HG03521 (cell line): ENCODE data around the gene WWOX.

Experiments
- ATAC-seq: cut with Tn5 transposase; IDR thresholded peaks from one replicate; pipeline ENCODE4 v1.9.1; 2021; ENCODE audit warnings: mild to moderate bottlenecking, moderate library complexity; ENCODE audit not compliant: unreplicated experiment

Gene WWOX

GRCh38 chr16:78988361-78988969, 889.0 kb downstream of the WWOX start:
- no peak for ATAC-seq

GRCh38 chr16:78990309-78990701, 890.9 kb downstream of the WWOX start:
- no peak for ATAC-seq

GRCh38 chr16:78992001-78992400, 892.5 kb downstream of the WWOX start:
- ATAC-seq = no peak

GRCh38 chr16:78993346-78993745, 893.9 kb downstream of the WWOX start:
- ATAC-seq = no peak

DNA sequence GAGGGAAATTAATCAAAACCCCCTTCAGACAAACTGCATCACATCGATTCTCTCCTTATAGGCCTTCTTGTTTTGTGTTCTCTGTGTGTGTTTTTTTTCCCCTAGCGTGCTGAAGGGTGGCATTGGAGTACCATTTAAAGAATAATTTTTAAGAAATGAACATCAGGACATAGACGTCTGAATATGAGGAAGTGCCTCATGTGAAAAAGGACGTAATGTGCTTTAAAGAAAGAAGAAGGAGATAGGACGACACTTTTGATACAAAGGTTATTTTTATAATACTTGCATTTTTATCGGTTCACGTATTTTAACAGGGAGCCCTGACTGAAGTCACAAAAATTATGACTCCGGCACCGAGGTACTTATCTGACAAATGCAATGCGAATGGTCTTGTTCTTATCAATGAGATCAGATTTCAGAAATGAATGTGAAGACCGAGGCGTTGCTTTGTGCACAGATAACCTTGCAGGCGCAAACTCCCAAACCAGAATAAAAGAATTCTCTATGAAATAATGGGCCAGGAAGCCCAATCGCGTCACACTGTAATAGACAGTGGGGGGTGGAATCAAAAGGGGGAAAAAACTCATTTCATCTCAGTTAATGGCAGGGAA, 894.8 kb downstream of the WWOX start:
- ATAC-seq = no peak

DNA sequence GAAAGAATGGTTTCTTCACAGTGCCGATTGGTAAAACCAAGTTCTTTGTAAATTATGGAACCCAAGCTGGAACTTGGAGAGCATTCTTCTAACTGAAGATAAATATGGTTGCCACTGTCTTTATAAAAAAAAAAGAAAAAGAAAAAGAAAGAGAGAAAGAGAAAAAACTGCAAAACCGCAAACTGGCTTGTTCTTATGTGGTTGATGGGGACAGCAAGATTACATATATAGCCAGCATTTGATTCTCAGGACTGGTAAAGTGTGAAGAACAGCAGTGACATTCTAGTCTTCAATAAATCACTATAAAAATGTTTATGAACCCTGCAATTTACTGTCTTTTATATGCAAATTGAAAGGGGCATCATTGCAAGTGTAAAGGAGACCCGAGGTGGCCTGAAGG, 896.0 kb downstream of the WWOX start:
- no peak for ATAC-seq

DNA sequence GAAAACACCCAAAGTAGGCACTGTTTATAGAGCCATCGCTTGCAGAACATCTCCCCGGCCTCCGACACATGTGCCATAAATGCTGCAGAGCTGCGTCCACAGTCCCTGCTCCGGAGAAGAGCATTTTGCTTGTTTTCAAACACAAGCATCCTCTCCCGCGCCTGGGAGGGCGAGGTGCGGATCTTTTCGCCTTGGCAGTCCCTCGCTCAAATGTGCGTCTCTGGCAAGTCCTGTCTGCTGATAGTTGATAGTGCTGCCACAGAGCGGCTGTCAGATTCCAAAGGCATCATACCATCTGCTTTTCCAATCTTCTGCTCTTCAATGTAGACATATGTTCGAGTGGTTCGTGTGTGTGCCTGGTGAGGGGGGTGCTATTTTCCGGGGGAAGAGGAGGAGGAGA, 897.3 kb downstream of the WWOX start:
- no peak for ATAC-seq

DNA sequence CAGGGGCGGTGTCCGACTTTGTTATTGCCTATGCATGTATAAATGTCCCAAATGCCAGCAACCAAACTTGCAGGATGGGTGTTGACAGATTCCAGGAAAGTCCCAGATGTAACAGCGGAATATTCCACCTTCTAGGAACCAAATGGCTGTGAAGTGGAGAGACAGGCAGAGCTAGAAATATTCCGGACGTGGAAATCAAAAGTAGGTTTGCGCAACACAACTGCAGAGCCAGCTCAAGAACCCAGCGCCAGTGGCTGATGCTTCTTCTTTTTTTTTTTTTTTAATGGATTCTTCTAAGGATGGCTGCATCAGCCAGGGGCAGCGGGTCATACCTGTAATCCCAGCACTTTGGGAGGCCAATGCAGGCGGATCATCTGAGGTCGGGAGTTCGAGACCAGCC, 899.4 kb downstream of the WWOX start:
- ATAC-seq = no peak

GRCh38 chr16:79001156-79001967, 901.9 kb downstream of the WWOX start:
- ATAC-seq = no peak

DNA sequence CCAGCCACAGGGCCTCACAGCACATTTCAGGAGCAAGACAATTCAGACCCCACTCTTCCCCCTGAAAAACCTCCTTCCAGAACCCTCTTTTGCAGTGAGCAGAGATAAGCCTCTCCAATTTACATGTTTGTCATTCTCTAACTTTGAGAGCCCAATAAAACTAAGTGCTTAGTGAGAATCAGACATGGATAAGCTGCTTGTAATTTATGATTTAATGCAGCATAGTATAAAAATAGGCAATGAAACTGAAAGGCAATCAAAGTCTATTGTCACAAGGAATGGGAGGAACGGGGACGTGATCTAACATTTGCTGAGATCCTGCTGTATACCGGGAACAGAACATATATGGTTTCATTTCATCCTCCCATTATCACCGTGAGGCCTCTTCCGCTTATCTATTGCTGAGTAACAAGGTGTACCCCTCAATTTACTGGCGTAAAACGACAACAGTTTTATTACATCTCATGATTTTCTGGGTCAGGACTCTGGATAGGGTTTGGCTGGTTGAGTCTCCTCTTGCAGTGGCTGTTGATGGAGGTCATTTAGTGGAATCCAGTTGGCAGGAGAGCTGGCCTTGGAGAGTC, 903.7 kb downstream of the WWOX start:
- ATAC-seq = no peak

GRCh38 chr16:79004309-79004708, 904.9 kb downstream of the WWOX start:
- ATAC-seq = no peak

DNA sequence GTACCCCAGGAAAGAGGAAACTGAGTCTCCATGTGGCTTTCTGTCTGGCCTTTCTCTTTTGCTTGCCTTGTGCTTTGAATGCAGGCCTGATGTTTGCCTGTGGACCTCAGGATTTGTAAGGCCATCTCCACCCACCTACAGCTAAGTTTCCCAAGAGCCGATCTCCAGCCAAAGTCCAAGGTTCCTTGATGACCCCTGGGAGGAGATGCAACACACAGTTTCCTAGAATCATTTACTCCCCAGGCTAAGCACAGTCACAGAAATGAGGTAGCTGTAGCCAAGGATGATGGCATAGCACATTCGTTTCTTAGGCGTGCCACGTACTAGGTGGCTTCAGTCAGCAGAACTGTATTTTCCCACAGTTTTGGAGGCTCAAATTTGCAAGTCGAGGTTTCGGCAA, 905.6 kb downstream of the WWOX start:
- no peak for ATAC-seq

DNA sequence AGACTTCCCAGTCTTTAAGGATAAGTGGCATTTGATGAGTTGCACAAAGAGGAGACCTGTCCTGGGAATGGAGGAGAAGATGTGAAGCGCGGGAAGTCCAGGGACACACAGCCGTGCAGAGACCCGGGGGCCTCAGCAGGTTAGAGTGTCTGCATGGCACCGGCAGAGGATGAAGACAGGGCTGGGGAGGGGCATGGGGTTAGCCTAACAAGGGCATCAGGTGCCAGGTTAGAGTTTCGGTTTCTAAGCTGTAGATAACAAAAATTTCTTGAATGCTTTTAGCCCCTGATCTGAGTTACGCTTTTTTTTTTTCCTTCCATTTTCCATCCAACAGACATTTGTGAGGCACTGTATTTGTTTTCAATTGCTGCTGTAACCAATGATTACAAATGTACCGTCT, 906.8 kb downstream of the WWOX start:
- no peak for ATAC-seq

DNA sequence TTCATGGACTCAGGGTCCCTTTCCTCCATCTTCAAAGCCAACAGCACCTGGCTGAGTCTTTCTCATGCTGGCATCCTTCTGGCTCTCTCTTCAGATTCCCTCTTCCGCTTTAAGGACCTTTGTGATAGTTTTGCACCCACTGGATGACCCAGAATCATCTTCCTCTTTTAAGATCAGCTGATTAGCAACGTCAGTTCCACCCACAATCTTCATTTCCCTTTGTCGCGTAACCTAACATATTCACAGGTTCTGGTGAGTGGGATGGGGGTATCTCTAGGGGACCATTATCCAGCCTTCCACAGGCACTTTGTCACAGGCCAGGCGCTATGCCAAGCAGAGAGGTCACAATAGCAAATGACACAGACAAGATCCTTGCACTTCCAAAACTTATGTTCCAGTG, 907.3 kb downstream of the WWOX start:
- no peak for ATAC-seq

DNA sequence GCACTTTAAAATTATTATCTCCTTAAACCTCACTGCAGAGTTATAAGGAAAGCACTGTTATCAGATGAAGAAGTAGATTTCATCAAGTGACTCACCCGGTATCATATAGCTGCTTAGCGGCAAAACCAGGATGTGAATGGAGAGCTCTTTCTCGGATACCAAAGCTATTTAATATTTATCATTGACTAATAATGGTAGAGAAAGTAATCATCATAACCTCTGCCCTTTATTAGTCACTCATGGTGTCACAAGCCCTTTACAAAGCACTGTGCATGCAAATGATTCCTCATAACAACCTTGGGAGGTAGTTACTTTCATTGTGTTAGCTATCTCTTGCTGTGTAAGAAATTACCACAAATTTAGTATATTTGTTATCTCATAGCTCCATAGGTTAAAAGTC, 908.2 kb downstream of the WWOX start:
- ATAC-seq = no peak

GRCh38 chr16:79008036-79008868, 908.8 kb downstream of the WWOX start:
- no peak for ATAC-seq

DNA sequence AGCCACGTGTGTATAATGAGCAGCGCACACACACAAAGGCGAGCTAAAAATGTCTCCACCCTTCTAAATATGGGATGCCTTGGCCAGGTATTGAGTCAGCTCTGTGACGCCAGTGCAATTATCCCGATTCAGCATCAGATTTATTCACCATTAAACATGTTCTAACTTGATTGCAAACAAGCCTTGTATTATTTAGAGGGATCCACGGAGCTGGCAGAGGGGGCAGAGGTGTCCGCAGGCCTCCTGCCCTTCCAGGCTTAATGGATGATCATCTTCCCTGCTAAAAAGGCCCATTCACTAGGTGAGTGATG, 909.4 kb downstream of the WWOX start:
- ATAC-seq = no peak

DNA sequence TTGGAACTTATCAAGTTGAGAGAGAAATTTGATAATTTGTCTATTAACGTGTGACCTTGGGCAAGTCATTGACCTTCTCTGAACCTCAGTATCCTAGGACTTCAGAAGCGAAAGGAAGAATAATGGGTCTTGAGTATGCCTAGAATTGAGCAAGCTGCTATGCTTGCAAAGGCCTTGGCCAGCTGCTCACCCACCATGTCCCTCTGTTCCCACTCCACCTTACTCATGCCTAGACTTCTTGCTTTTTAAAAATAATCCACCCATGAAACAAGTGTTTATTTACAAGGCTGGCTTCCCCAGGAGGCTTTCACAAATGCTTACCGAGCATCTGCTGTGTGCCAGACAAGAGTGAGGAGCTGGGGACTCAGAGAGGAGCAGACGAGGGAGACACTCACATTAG, 910.4 kb downstream of the WWOX start:
- ATAC-seq = no peak

GRCh38 chr16:79011282-79011681, 911.8 kb downstream of the WWOX start:
- ATAC-seq = no peak

DNA sequence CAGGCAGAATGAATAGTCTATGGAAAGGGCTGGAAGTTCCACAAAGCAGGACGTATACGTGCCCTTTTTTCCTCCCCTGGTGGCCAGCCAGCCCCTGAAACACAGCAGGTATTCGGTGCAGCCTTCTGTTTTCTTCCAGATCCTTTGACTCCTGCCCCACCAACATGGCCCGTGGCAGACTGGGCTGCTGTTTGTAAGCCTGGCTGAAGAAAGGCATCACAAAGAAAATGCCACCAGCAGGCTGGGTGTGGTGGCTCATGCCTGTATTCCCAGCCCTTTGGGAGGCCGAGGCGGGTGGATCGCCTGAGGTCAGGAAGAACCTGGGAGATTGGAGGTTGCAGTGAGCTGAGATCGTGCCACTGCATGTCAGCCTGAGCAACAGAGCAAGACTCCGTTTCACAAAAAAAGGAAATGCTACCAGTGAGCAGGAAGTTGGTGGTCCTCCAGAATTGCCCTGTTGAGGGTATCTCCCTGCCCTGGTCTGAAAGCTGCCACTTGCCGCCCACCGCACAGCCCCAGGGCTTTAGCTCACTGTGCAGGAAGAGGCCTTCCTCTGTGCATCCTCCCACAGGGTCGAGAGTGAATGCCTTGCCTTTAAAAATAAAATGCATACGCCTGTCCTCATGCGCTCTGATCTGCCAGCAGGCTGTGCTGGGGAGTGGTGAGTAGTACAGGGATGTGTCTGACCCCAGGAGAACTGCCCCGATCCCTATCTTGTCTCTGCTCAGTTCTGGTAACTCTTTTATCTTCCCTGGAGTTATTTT, 913.4 kb downstream of the WWOX start:
- ATAC-seq = no peak
